Upper lobe of right lung (tissue), 1 donor: Measurements from ENCODE around the gene PCDH17. TPM values are rescaled to one million over a fixed set of nuclear protein-coding genes. Genes with fewer than 3 reads are reported as not detected.

ENCODE experiments used
- ATAC-seq: fragments of 200-7000 bp; cut with Tn5 transposase; one replicate; pipeline ENCODE4 v1.9.1; 2020; ENCODE audit warnings: mild to moderate bottlenecking, moderate library complexity
- DNase-seq: peaks from one replicate; pipeline ENCODE4 v3.0.0-alpha.2; 2020
- H3K27ac ChIP-seq: fragments of 200-600 bp; one replicate; pipeline ENCODE4 v1.8.0; 2022
- H3K27me3 ChIP-seq: fragments of 200-600 bp; one replicate; pipeline ENCODE4 v1.8.0; 2022; ENCODE audit warnings: mild to moderate bottlenecking
- H3K36me3 ChIP-seq: fragments of 200-600 bp; one replicate; pipeline ENCODE4 v1.8.0; 2022
- H3K4me1 ChIP-seq: fragments of 200-600 bp; one replicate; pipeline ENCODE4 v1.8.0; 2022
- H3K4me3 ChIP-seq: fragments of 200-600 bp; one replicate; pipeline ENCODE4 v1.8.0; 2022; ENCODE audit warnings: mild to moderate bottlenecking
- H3K9me3 ChIP-seq: fragments of 200-600 bp; one replicate; pipeline ENCODE4 v1.8.0; 2022
- CTCF ChIP-seq: fragments of 200-600 bp; IDR thresholded peaks from one replicate; pipeline ENCODE4 v1.8.0; 2022; ENCODE audit warnings: antibody characterized with exemption
- intact Hi-C: fragments of 100-400 bp; cut with DNase I; formaldehyde crosslinking; loops from one replicate; pipeline ENCODE4 v1.11.0; 2022
- total RNA-seq: library from RNA; stranded (reverse); fragmentation: NEBNext Ultra II Directional; extraction: Animal tissue kit (Norgen Biotek cat#: 25700); gene quantifications from one replicate; pipeline ENCODE4 v1.2.1, GENCODE V29; 2021
- donor health status: DM: no; HTN: yes; CAD: no; lungs with severe emphysema.

Gene PCDH17
- total RNA-seq, 1 donor from 2014 or later: 65.4 TPM

- peak; percentile 75 for DNase-seq
These were observed 1.8 kb downstream of the PCDH17 start for GRCh38 chr13:57633141-57633949.

GRCh38 chr13:57633950-57634838 lies 2.6 kb downstream of the PCDH17 start:
- Histone ChIP-seq H3K4me3 (peak overlapping the region; percentile 59), H3K36me3 (no peaks in the 10 kb centered on the region), H3K4me1 (peaks cover 17% of the 10 kb centered on the region), H3K9me3 (no peaks in the 10 kb centered on the region), H3K27ac (peak overlapping the region; percentile 61), H3K27me3 (peaks cover 58% of the 10 kb centered on the region)
- ATAC-seq (no peak), DNase-seq (peak; percentile 62)
- TF ChIP-seq CTCF: no peak
- intact Hi-C loops: no loop called here

More at GRCh38 chr13:57633141-57633949, 1.8 kb downstream of the PCDH17 start:
- no peaks in the 10 kb centered on the region for H3K9me3 ChIP-seq
- H3K4me3 ChIP-seq: peak overlapping the region; percentile 59
- H3K36me3 ChIP-seq: no peaks in the 10 kb centered on the region
- H3K27ac ChIP-seq: peak overlapping the region; percentile 61
- peak; percentile 54 for TF ChIP-seq CTCF
- peak; percentile 69 for ATAC-seq
- H3K27me3 ChIP-seq: peaks cover 62% of the 10 kb centered on the region
- peaks cover 17% of the 10 kb centered on the region for H3K4me1 ChIP-seq
- intact Hi-C loops: no loop called here

DNA sequence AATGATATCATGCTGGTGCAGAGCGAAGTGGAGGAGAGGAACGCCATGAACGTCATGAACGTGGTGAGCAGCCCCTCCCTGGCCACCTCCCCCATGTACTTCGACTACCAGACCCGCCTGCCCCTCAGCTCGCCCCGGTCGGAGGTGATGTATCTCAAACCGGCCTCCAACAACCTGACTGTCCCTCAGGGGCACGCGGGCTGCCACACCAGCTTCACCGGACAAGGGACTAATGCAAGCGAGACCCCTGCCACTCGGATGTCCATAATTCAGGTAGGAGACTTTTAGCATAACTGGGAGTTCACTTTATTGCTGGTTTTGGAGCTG lies 3.3 kb downstream of the PCDH17 start:
- no peaks in the 10 kb centered on the region for H3K36me3 ChIP-seq
- H3K4me1 ChIP-seq: peaks cover 12% of the 10 kb centered on the region
- peak overlapping the region; percentile 59 for H3K4me3 ChIP-seq
- peak overlapping the region; percentile 61 for H3K27ac ChIP-seq
- H3K9me3 ChIP-seq: no peaks in the 10 kb centered on the region
- no peak for TF ChIP-seq CTCF
- intact Hi-C loops: no loop called here
- H3K27me3 ChIP-seq: peaks cover 51% of the 10 kb centered on the region
- DNase-seq (peak; percentile 60), ATAC-seq (no peak)

DNA sequence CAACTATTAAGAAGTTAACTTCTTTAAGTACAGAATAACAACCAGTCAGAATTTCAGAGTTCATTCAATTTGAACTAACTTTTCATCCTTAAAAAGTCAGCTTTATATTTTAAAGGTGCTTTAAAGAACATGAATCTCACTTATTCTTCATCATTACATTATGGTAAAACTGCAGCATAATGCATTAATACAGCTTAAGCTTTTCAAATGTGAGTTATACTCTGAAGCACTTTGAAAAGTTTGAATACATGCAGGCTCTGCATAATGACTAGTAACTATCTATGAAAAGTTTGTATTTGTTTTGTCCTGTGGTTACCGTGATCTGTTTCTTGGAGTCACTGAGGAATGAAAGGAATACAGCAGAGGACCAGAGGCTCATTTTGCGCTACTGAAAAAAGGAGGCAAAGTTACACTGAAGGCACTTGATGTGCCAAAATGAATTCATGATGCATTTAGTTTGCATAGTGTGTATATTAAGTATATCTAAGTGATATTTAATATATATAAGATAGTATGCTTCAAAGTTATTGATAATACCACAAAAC lies 4.1 kb downstream of the PCDH17 start:
- DNase-seq: no peak
- intact Hi-C loops: no loop called here

More for the DNA sequence above, 4.1 kb downstream of the PCDH17 start:
- no peak overlapping the region for H3K27ac ChIP-seq
- H3K9me3 ChIP-seq: no peaks in the 10 kb centered on the region
- H3K4me1 ChIP-seq: peaks cover 9% of the 10 kb centered on the region
- peaks cover 43% of the 10 kb centered on the region for H3K27me3 ChIP-seq
- TF ChIP-seq CTCF: no peak
- H3K36me3 ChIP-seq: no peaks in the 10 kb centered on the region
- peak overlapping the region; percentile 59 for H3K4me3 ChIP-seq
- no peak for ATAC-seq
